ENCODE results near the gene SMAD7.

SMAD7 gene

GRCh38 chr18:48929941-48930713 lies 20.6 kb downstream of the SMAD7 start:
- no peak for DNase-seq (ENCODE audit: low read depth)

- DNase-seq (ENCODE audit: low read depth), result no peak
Observed at GRCh38 chr18:48929212-48929612, 21.6 kb downstream of the SMAD7 start.

GRCh38 chr18:48928787-48929186 lies 22.0 kb downstream of the SMAD7 start:
- peak; percentile 41 for DNase-seq (ENCODE audit: low read depth)

GRCh38 chr18:48927286-48928080 lies 23.3 kb downstream of the SMAD7 start:
- DNase-seq (ENCODE audit: low read depth), result no peak

GRCh38 chr18:48926420-48926857 lies 24.3 kb downstream of the SMAD7 start:
- DNase-seq (ENCODE audit: low read depth), result no peak

- no peak for DNase-seq (ENCODE audit: low read depth)
Observed at GRCh38 chr18:48925491-48925780, 25.3 kb downstream of the SMAD7 start.

GRCh38 chr18:48924630-48925490 lies 25.9 kb downstream of the SMAD7 start:
- no peak for DNase-seq (ENCODE audit: low read depth)

GRCh38 chr18:48923746-48924629 lies 26.8 kb downstream of the SMAD7 start:
- no peak for DNase-seq (ENCODE audit: low read depth)

- no peak for DNase-seq (ENCODE audit: low read depth)
Observed at GRCh38 chr18:48922801-48923730, 27.7 kb downstream of the SMAD7 start.

- DNase-seq (ENCODE audit: low read depth), result no peak
Observed at GRCh38 chr18:48922226-48922800, 28.5 kb downstream of the SMAD7 start.

- no peak for DNase-seq (ENCODE audit: low read depth)
Observed at GRCh38 chr18:48921305-48922225, 29.2 kb downstream of the SMAD7 start.

GRCh38 chr18:48920408-48921038 lies 30.2 kb downstream of the SMAD7 start:
- no peak for DNase-seq (ENCODE audit: low read depth)

GRCh38 chr18:48919547-48919946 lies 31.2 kb downstream of the SMAD7 start:
- DNase-seq (ENCODE audit: low read depth), result no peak

GRCh38 chr18:48918660-48919456 lies 31.9 kb downstream of the SMAD7 start:
- DNase-seq (ENCODE audit: low read depth), result no peak

- no peak for DNase-seq (ENCODE audit: low read depth)
Observed at GRCh38 chr18:48917579-48918517, 32.9 kb downstream of the SMAD7 start.

- DNase-seq (ENCODE audit: low read depth), result no peak
Observed at GRCh38 chr18:48915626-48916425, 34.9 kb downstream of the SMAD7 start.
